ENCODE measurements around the gene MLH1.

DNA sequence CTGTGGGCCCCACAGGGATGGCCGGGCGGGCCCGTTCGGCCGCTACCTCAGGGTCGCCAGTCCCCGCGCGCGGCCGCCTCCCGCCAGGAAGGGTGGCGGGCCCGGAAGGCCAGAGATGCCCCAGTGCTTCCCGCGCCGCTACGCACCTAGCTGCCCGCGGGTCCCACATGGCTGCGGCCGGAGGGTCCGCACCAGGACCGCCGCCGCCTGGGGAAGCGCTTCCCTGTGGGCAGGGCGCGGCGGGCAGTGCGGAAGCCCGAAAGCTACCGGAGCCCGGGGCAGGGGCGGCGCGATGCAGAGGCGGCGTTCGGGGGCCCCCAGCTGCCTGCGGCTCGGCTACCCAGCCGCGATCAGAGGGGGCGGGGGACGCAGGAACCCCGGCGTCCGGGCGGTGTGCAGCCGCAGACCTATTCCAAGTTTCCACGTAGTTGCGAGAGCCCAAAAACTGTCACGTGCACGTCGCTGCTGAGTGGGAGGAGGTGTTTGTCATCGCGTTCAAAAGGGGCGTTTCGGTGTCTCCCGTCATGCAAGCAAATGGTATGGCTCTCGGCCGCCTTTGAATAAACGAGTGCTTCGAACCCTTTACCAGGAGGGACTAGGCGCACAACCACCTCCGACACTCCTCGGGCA lies 48.6 kb upstream of the MLH1 start, which contains the start of gene TRANK1:
- peak in 1 of 2 donors; percentile 20 for TF ChIP-seq POLR2A (IDR thresholded peaks at IDR 0.05)
- TF ChIP-seq, protein P1, sequence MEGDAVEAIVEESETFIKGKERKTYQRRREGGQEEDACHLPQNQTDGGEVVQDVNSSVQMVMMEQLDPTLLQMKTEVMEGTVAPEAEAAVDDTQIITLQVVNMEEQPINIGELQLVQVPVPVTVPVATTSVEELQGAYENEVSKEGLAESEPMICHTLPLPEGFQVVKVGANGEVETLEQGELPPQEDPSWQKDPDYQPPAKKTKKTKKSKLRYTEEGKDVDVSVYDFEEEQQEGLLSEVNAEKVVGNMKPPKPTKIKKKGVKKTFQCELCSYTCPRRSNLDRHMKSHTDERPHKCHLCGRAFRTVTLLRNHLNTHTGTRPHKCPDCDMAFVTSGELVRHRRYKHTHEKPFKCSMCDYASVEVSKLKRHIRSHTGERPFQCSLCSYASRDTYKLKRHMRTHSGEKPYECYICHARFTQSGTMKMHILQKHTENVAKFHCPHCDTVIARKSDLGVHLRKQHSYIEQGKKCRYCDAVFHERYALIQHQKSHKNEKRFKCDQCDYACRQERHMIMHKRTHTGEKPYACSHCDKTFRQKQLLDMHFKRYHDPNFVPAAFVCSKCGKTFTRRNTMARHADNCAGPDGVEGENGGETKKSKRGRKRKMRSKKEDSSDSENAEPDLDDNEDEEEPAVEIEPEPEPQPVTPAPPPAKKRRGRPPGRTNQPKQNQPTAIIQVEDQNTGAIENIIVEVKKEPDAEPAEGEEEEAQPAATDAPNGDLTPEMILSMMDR (IDR thresholded peaks at IDR 0.05 in 4 of 5, conservative IDR thresholded peaks at IDR 0.05 in 1 of 5): no peak

Measured in gastrocnemius medialis (tissue), 4 donors.